ENCODE data around the gene STAC3. TPM values are rescaled to one million over a fixed set of nuclear protein-coding genes. Genes with fewer than 3 reads are reported as not detected.

The STAC3 gene
- total RNA-seq, 4 donors from 2014 or later = 0.42 to 1.7 (median 1.2) TPM

DNA sequence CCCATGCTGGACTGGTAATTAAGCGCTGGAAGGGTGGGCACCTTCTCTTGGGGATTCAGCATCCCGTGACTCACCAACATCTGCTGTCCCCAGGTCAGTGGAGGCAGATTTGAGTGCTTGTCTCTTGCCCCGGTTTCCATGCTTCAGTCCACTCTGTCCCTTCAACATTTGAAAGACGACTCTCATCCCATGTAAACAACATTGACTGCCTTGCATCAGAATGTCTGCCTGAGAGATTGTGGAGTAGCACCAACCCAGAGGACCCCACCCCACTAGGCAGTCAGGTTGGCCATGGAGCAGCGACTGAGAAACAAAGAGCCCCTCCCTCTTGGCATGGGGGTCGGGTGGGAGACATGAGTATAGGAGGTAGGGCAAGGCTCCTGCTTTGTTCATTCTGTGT, 4.9 kb upstream of the STAC3 start:
- no peaks in the 10 kb centered on the region for H3K27me3 ChIP-seq
- H3K27ac ChIP-seq (replicated peaks in 1 of 4) = no peak overlapping the region
- TF ChIP-seq CTCF (IDR thresholded peaks at IDR 0.05) = no peak
- no peak for TF ChIP-seq POLR2AphosphoS5 (IDR thresholded peaks at IDR 0.05)
- no peak for TF ChIP-seq POLR2A (IDR thresholded peaks at IDR 0.05; ENCODE audit: low read depth)
- no peak for TF ChIP-seq EP300 (IDR thresholded peaks at IDR 0.05)
- H3K9me3 ChIP-seq = no peaks in the 10 kb centered on the region
- intact Hi-C loops (cut with DNase I) = no loop called here
- DNase-seq (ENCODE audit: extremely low spot score) = no peak
- peaks cover 0 to 12% (median 0%) of the 10 kb centered on the region in 4 donors for H3K4me1 ChIP-seq
- H3K4me3 ChIP-seq = no peak overlapping the region
- H3K36me3 ChIP-seq = peaks cover 39 to 69% (median 59%) of the 10 kb centered on the region in 4 donors
- 83% methylated on average over 6 of the region's 6 CpGs for WGBS

GRCh38 chr12:57254506-57255280, 3.7 kb upstream of the STAC3 start:
- Histone ChIP-seq H3K4me1 (peaks cover 0 to 8% (median 0%) of the 10 kb centered on the region in 4 donors), H3K27me3 (peaks cover 0 to under 1% (median 0%) of the 10 kb centered on the region in 4 donors), H3K4me3 (no peak overlapping the region), H3K9me3 (no peaks in the 10 kb centered on the region), H3K36me3 (peaks cover 32 to 58% (median 52%) of the 10 kb centered on the region in 4 donors), H3K27ac (replicated peaks in 1 of 4) (no peak overlapping the region)
- intact Hi-C loops (cut with DNase I) = no loop called here
- DNase-seq (ENCODE audit: extremely low spot score) = no peak
- 96% methylated on average over 10 of the region's 14 CpGs for WGBS
- TF ChIP-seq EP300 (IDR thresholded peaks at IDR 0.05) = no peak
- no peak for TF ChIP-seq CTCF (IDR thresholded peaks at IDR 0.05)
- TF ChIP-seq POLR2A (IDR thresholded peaks at IDR 0.05; ENCODE audit: low read depth) = no peak
- TF ChIP-seq POLR2AphosphoS5 (IDR thresholded peaks at IDR 0.05) = no peak

GRCh38 chr12:57250541-57250940, 446 bp downstream of the STAC3 start:
- no peak for TF ChIP-seq POLR2AphosphoS5 (IDR thresholded peaks at IDR 0.05)
- no peak for TF ChIP-seq CTCF (IDR thresholded peaks at IDR 0.05)
- no peak for TF ChIP-seq EP300 (IDR thresholded peaks at IDR 0.05)
- TF ChIP-seq POLR2A (IDR thresholded peaks at IDR 0.05; ENCODE audit: low read depth) = no peak
- H3K27me3 ChIP-seq = peaks cover 0 to 25% (median 2%) of the 10 kb centered on the region in 4 donors
- no peak for DNase-seq (ENCODE audit: extremely low spot score)
- H3K4me1 ChIP-seq = no peaks in the 10 kb centered on the region
- H3K27ac ChIP-seq (replicated peaks in 1 of 4) = no peak overlapping the region
- 78% methylated on average over 3 of the region's 3 CpGs for WGBS
- intact Hi-C loops (cut with DNase I) = no loop called here
- H3K9me3 ChIP-seq = no peaks in the 10 kb centered on the region
- H3K4me3 ChIP-seq = no peak overlapping the region
- H3K36me3 ChIP-seq = peaks cover 1 to 17% (median 12%) of the 10 kb centered on the region in 4 donors

DNA sequence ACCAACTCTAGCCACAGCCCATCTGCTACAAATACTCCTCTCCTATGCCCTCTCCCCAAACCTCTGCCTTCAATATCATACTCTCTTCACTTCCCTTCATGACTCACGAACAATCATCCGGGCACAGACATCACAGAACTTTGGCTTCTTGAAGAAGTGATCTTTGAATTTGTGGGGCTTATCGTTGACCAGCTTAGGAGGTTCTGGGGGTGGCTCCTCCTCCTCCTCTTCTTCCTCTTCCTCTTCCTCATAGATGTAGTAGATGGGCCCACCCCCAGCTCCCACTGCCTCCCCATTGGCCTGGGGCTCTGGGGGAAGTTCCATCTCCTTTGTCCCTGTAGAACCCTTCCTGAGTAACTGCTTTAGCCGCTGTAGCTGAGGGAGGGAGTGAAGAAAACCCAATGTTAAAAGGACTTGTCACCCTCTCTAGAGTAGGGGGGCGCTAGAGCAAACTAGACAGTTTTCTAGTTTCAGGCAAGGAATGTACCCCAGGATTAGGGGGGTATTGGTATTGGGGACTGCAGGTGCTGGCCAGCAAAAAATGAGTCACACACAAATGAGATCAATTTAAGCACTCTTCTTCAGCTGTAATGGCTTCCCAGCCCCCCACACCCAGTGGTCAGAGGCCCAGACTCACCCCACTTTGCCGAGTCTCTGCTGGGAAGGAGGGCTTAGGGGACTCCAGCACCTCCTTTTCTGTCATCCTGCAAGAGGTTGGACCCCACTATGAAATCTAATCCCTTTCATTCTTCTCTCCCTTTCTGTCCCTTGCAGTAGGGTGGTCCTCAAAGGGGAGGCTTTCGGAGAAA, 1.8 kb downstream of the STAC3 start:
- H3K4me3 ChIP-seq = no peak overlapping the region
- H3K27me3 ChIP-seq = peaks cover 0 to 39% (median 3%) of the 10 kb centered on the region in 4 donors
- H3K27ac ChIP-seq (replicated peaks in 1 of 4) = no peak overlapping the region
- peaks cover 0 to 3% (median 2%) of the 10 kb centered on the region in 4 donors for H3K36me3 ChIP-seq
- intact Hi-C loops (cut with DNase I) = no loop called here
- H3K4me1 ChIP-seq = peaks cover 0 to 3% (median 0%) of the 10 kb centered on the region in 4 donors
- no peaks in the 10 kb centered on the region for H3K9me3 ChIP-seq
- TF ChIP-seq EP300 (IDR thresholded peaks at IDR 0.05) = no peak
- no peak for TF ChIP-seq CTCF (IDR thresholded peaks at IDR 0.05)
- no peak for TF ChIP-seq POLR2AphosphoS5 (IDR thresholded peaks at IDR 0.05)
- TF ChIP-seq POLR2A (IDR thresholded peaks at IDR 0.05; ENCODE audit: low read depth) = no peak
- 85% methylated on average over 7 of the region's 7 CpGs for WGBS
- no peak for DNase-seq (ENCODE audit: extremely low spot score)
